GM21423 (cell line): Measurements from ENCODE around the gene SIMC1.
A peak's percentile ranks its signal among the peaks of the same experiment; 100 is the strongest.

ENCODE experiments used
- ATAC-seq: cut with Tn5 transposase; IDR thresholded peaks from one replicate; pipeline ENCODE4 v1.9.1; 2021; ENCODE audit warnings: mild to moderate bottlenecking, moderate library complexity; ENCODE audit not compliant: unreplicated experiment

The SIMC1 gene

GRCh38 chr5:176387384-176387925 is 149.2 kb downstream of the SIMC1 start:
- no peak for ATAC-seq

DNA sequence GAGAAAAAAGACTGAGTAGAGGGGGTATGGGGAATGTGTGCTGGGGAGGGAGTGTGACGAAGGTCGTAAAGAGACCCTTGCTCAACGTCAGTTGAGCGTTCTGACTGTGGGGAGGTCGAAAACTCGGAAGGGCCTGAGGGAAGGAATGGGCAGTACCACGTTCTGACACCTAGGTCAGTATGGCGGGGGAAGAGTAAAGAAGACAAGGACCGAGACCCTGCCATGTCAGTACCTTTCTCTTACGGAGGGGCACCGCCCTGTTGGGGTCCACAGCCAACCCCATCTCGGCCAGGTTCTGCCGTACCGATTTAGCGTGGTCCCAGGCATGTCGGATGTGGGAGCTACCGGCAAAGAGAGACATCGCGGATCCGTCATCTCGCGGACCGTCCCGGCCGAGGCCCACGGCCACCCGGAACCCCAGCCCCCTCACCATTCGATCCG is 149.8 kb downstream of the SIMC1 start:
- no peak for ATAC-seq

DNA sequence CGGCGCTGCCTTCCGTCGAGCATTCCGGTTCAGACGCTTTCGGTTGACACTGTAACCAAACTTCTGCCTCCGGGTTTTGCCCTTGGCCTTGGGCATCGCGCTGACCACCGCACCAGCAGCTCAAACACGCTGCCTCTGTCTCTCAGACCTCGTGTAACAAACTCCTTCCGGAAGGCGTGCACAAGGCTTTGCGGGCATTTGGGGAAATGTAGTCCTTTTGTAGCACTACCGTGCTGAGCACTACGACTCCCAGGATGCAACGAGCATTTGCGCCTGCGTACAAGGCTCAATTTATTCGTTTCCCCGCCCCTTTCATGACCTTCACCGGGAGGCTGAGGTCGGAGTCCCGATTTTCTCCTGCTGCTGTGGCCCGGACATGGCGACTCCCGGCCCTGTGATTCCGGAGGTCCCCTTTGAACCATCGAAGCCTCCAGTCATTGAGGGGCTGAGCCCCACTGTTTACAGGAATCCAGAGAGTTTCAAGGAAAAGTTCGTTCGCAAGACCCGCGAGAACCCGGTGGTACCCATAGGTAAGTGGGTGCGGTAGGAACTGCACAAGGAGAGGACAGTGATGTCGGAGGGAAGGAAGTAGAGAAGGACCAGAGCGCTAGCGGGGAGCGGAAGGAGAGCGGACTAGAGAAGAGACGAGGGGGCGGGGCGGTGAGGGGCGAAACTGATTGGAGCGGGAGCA is 150.4 kb downstream of the SIMC1 start, which contains the start of the genes HIGD2A and NOP16:
HIGD2A (plus strand) TSS at position 308 of the 691 bp plus-strand sequence; CDS start at position 377, 69 bp downstream.
NOP16 (minus strand) TSS at position 155 of the 691 bp plus-strand sequence; CDS start at position 96, 59 bp downstream.
- ATAC-seq = peak; percentile 85

DNA sequence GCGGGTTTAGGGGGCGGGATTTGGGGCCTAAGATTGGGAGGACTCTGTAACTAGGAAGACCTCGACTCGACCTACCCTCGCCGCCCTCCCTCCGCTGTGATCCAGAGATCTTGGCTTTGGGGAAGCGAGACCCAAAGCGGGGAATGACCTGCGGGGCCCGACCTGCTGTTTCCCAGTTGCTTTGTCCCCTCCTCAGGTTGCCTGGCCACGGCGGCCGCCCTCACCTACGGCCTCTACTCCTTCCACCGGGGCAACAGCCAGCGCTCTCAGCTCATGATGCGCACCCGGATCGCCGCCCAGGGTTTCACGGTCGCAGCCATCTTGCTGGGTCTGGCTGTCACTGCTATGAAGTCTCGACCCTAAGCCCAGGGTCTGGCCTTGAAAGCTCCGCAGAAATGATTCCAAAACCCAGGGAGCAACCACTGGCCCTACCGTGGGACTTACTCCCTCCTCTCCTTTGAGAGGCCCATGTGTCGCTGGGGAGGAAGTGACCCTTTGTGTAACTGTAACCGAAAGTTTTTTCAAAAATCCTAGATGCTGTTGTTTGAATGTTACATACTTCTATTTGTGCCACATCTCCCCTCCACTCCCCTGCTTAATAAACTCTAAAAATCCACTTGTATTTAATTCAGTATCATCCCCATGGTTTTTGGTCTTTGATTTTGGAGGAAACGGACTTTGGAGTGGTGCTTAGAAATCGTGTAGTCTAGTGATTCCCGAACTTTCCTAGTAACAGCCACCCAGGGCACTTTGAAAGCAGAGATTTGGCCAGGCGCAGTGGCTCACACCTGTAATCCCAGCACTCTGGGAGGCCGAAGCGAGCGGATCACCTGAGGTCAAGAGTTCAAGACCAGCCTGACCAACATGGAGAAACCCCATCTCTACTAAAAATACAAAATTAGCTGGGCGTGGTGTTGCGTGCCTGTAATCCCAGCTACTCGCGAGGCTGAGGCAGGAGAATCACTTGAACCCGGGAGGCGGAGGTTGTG is 151.2 kb downstream of the SIMC1 start:
- ATAC-seq = no peak

GRCh38 chr5:176391479-176391878 is 153.3 kb downstream of the SIMC1 start:
- no peak for ATAC-seq

GRCh38 chr5:176391999-176392398 is 153.8 kb downstream of the SIMC1 start:
- no peak for ATAC-seq

DNA sequence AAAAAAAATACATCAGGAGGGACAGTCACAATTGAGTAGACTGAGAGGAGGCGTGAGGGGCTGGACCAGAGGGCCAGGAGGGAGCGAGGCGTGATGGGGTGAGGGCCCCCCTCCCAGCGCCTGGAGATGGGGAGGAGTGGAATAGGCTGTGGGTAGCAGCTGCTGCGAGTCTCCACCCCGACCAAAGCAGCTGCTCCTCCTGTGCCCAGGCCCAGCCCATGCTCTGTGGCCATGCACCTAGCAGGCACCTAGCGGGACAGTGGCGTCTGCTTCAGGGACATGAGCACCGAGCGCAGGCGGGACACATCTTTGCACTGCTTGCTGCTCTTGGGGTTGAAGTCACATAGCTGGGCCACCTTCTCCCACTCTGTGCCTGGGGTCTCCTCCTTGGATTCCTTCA is 154.3 kb downstream of the SIMC1 start:
- no peak for ATAC-seq

DNA sequence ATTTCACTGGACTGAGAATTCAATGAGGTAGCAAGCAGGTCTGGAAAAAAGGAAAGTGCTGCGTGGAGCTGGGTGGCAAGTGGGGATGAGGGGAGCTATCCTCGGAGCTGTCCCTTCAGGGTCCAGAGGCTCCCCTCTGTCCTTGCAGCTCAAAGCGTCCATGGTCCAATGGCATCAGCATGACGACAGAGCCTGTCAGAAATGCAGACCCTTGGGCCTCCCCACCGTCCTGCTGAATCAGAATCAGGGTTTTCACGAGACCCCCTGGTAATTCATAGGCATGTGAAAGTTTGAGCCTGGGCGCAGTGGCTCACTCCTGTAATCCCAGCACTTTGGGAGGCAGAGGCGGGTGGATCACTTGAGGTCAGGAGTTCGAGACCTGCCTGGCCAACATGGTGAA is 155.9 kb downstream of the SIMC1 start:
- ATAC-seq = no peak

- ATAC-seq = no peak
Observed at GRCh38 chr5:176394881-176395675, 156.9 kb downstream of the SIMC1 start.
